Transverse colon (tissue), 4 donors: ENCODE data around the gene POMGNT1. TPM values are rescaled to one million over a fixed set of nuclear protein-coding genes. Genes with fewer than 3 reads are reported as not detected.

Source experiments
- DNase-seq: peaks from one replicate; pipeline ENCODE4 v3.0.0-alpha.2; 2019
- H3K27ac ChIP-seq, 4 donors: fragments of 200-600 bp; sonication (generic); 2 replicates each; pipeline ENCODE4 v1.5.1; 2016 to 2018; ENCODE audit warnings: inconsistent platforms in 4 of 4
- H3K27me3 ChIP-seq: fragments of 200-600 bp; sonication (generic); 2 replicates; pipeline ENCODE4 v1.5.1; 2017; ENCODE audit warnings: inconsistent platforms
- H3K36me3 ChIP-seq, 4 donors: fragments of 200-600 bp; sonication (generic); 2 replicates each; pipeline ENCODE4 v1.5.1; 2017 to 2019; ENCODE audit warnings: inconsistent platforms in 4 of 4
- H3K4me1 ChIP-seq, 4 donors: fragments of 200-600 bp; sonication (generic); 2 replicates each; pipeline ENCODE4 v1.5.1; 2017 to 2020; ENCODE audit warnings: inconsistent platforms in 4 of 4
- H3K4me3 ChIP-seq, 4 donors: fragments of 200-600 bp; sonication (generic); 1 replicate in 1 of 4; 2 replicates in 3 of 4; pipeline versions ENCODE4 v1.5.1 to v1.6.1; 2017 to 2019; ENCODE audit warnings: inconsistent platforms in 4 of 4
- H3K9me3 ChIP-seq, 2 donors: fragments of 200-600 bp; sonication (generic); 2 replicates each; pipeline ENCODE4 v1.5.1; 2017 to 2019; ENCODE audit warnings: inconsistent platforms in 2 of 2
- CTCF ChIP-seq, 5 experiments: fragments of 200-600 bp in 3 of 5; fragments of 450-650 bp in 2 of 5; sonication (generic) in 3 of 5; IDR thresholded peaks; 1 replicate in 2 of 5; 2 replicates in 3 of 5; pipeline ENCODE4 v1.5.1; 2016 to 2017; ENCODE audit warnings: antibody characterized with exemption in 5 of 5, inconsistent platforms in 3 of 5, mild to moderate bottlenecking in 2 of 5, moderate library complexity in 1 of 5
- EP300 ChIP-seq: sonication (generic); formaldehyde crosslinking; IDR thresholded peaks from one replicate; pipeline ENCODE4 v1.6.1; 2017; ENCODE audit warnings: antibody characterized with exemption, low read depth
- POLR2A ChIP-seq: fragments of 450-650 bp; IDR thresholded peaks from one replicate; pipeline ENCODE4 v1.6.1; 2016; ENCODE audit warnings: antibody characterized with exemption, mild to moderate bottlenecking, moderate library complexity
- POLR2AphosphoS5 ChIP-seq, 3 donors: sonication (generic); formaldehyde crosslinking; IDR thresholded peaks; one replicate each; pipeline ENCODE4 v1.6.1; 2016; ENCODE audit warnings: antibody characterized with exemption in 3 of 3
- WGBS, 2 donors: methylation state at CpG; one replicate each; pipeline ENCODE4 v1.1.5; 2018; ENCODE audit warnings: low coverage in 1 of 2; 5-methylcytosine and 5-hydroxymethylcytosine counted together
- in situ Hi-C, 4 donors: fragments of 200-750 bp; cut with MboI; loops; one replicate each; pipeline versions ENCODE4 v1.15.0 to v1.15.1; 2017; ENCODE audit warnings: low sequenced_read_pairs in 3 of 4, low pct_ligation_motif_present in 1 of 4, low pct_unique_long_range_greater_than_20kb in 1 of 4
- intact Hi-C: fragments of 100-400 bp; cut with DNase I; formaldehyde crosslinking; loops from one replicate; pipeline ENCODE4 v1.15.1; 2023; ENCODE audit warnings: low total_unique reads
- total RNA-seq, 4 donors: library from RNA; depleted of rRNA; stranded (reverse); fragments of >200 nt; gene quantifications; one replicate each; pipeline ENCODE4 v1.1.0, GENCODE V29; 2016

POMGNT1 gene
- total RNA-seq, 4 donors from 2014 or later: 13.3 to 35.5 (median 27.6) TPM

DNA sequence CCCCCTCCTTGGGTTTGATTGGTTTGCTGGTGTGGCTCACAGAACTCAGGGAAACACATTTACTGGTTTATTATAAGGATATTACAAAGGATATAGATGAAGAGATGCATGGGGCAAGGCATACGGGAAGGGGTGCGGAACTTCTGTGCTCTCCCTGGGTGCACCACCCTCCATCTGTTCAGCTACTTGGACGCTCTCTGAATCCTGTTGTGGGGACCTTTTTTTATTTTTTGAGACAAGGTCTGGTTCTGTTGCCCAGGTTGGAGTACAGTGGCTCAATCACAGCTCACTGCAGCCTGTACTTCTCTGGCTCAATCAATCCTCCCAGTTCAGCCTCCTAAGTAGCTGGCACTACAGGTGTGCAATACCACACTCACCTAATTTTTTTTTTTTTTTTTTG, 12.3 kb upstream of the POMGNT1 start:
- TF ChIP-seq POLR2A: no peak
- TF ChIP-seq POLR2AphosphoS5 (IDR thresholded peaks at IDR 0.05): no peak
- TF ChIP-seq CTCF (IDR thresholded peaks at IDR 0.05): no peak
- no peak for TF ChIP-seq EP300
- peaks cover 0 to 4% (median 3%) of the 10 kb centered on the region in 4 donors for H3K4me1 ChIP-seq
- no peaks in the 10 kb centered on the region for H3K36me3 ChIP-seq
- no peaks in the 10 kb centered on the region for H3K9me3 ChIP-seq
- H3K27ac ChIP-seq: no peak overlapping the region
- in situ Hi-C loops: no loop called here
- DNase-seq: no peak
- intact Hi-C loops: no loop called here
- H3K4me3 ChIP-seq: no peak overlapping the region
- 89 to 100% methylated on average over 2 to 3 of the region's 3 CpGs for WGBS, 2 donors
- H3K27me3 ChIP-seq: no peaks in the 10 kb centered on the region

DNA sequence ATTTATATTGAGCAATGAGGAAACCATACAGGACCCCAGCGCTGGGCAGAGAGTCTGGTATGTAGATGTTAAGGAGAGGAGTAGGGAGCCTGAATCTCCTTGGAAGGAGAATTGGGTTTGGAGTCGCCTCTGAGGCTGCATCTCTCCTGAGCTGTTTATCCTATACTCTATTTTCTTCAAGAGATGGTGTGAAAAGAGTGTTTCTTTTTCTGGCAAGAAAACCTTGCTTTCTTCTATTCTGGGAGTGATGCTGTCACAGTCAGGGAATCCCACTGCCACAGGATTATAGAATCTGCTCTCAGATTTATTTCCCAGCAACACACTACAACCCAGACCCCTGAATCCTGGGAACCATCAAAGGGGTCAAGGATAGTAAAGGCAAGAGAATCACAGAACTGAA, 8.2 kb upstream of the POMGNT1 start:
- no peaks in the 10 kb centered on the region for H3K27me3 ChIP-seq
- no peak for TF ChIP-seq POLR2A
- no peak for TF ChIP-seq CTCF (IDR thresholded peaks at IDR 0.05)
- TF ChIP-seq POLR2AphosphoS5 (IDR thresholded peaks at IDR 0.05): no peak
- TF ChIP-seq EP300: no peak
- no peak overlapping the region for H3K4me3 ChIP-seq
- 52 to 92% methylated on average over 2 of the region's 2 CpGs for WGBS, 2 donors
- peaks cover 4 to 16% (median 12%) of the 10 kb centered on the region in 4 donors for H3K4me1 ChIP-seq
- in situ Hi-C loops: no loop called here
- no peak overlapping the region for H3K27ac ChIP-seq
- intact Hi-C loops: no loop called here
- no peaks in the 10 kb centered on the region for H3K36me3 ChIP-seq
- no peaks in the 10 kb centered on the region for H3K9me3 ChIP-seq
- DNase-seq: no peak

DNA sequence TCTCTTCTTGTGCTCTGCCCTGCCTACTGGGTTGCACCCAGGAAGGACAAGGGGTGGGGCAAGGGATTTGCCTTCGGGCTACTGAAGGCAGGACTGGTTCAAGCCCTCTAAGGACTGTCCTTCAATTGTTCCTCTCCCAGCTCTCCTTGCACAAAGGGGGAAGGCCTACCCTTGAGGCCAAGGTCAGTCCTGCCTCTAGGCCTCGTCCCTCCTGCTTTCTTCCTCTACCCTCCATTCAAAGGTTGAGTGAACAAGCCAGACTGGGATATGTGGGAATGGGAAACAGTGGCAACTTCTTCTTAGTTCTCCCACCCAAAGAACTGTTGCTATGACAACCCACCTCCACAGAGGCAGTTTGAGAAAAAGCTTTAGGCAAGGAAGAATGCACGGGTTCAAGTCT, 7.6 kb upstream of the POMGNT1 start:
- no peak for TF ChIP-seq POLR2A
- TF ChIP-seq CTCF (IDR thresholded peaks at IDR 0.05): no peak
- TF ChIP-seq EP300: no peak
- Histone ChIP-seq H3K9me3 (no peaks in the 10 kb centered on the region), H3K27ac (peak overlapping the region in 1 of 4 donors; percentile 82), H3K4me3 (no peak overlapping the region), H3K4me1 (peaks cover 4 to 16% (median 12%) of the 10 kb centered on the region in 4 donors), H3K36me3 (no peaks in the 10 kb centered on the region), H3K27me3 (no peaks in the 10 kb centered on the region)
- in situ Hi-C loops (no loop called here), intact Hi-C loops (no loop called here)
- WGBS, 2 donors: 43 to 55% methylated on average over 2 to 3 of the region's 3 CpGs
- DNase-seq: no peak

GRCh38 chr1:46205141-46205540, 6.9 kb upstream of the POMGNT1 start:
- intact Hi-C loops: no loop called here
- Histone ChIP-seq H3K27ac (peak overlapping the region in 2 of 4 donors; percentile 82 to 88), H3K27me3 (no peaks in the 10 kb centered on the region), H3K9me3 (no peaks in the 10 kb centered on the region), H3K36me3 (no peaks in the 10 kb centered on the region), H3K4me3 (no peak overlapping the region), H3K4me1 (peaks cover 4 to 16% (median 12%) of the 10 kb centered on the region in 4 donors)
- in situ Hi-C loops: no loop called here
- 73 to 87% methylated on average over 3 of the region's 3 CpGs for WGBS, 2 donors
- TF ChIP-seq POLR2AphosphoS5 (IDR thresholded peaks at IDR 0.05): no peak
- TF ChIP-seq POLR2A: no peak
- no peak for TF ChIP-seq CTCF (IDR thresholded peaks at IDR 0.05)
- TF ChIP-seq EP300: no peak
- no peak for DNase-seq
